Renal cortical epithelial cell (primary cell): ENCODE results near the gene CXCL14. TPM values are rescaled to one million over a fixed set of nuclear protein-coding genes. Genes with fewer than 3 reads are reported as not detected.
"Not testable (repeated sequence)": the region's sequence is repeated elsewhere in the genome, so short reads cannot be mapped to it uniquely, and the experiment has no call there.

ENCODE experiments used
- DNase-seq: peaks from one replicate; pipeline ENCODE4 v3.0.0-alpha.2; 2011; ENCODE audit warnings: low read depth
- total RNA-seq: library from RNA; depleted of rRNA; stranded (reverse); fragments of >200 nt; gene quantifications from 2 replicates; pipeline ENCODE4 v1.2.3, GENCODE V29; 2014

Gene CXCL14
- total RNA-seq, 1 donor from 2014 or later: 51.1 TPM

GRCh38 chr5:135543485-135544304 lies 35.1 kb downstream of the CXCL14 start:
- no peak for DNase-seq

- no peak for DNase-seq
Observed at GRCh38 chr5:135543001-135543484, 35.7 kb downstream of the CXCL14 start.

- DNase-seq: no peak
Observed at GRCh38 chr5:135541807-135542502, 36.8 kb downstream of the CXCL14 start.

- no peak for DNase-seq
Observed at GRCh38 chr5:135539430-135540005, 39.3 kb downstream of the CXCL14 start.

GRCh38 chr5:135538261-135538660 lies 40.5 kb downstream of the CXCL14 start:
- no peak for DNase-seq

GRCh38 chr5:135537745-135538144 lies 41.0 kb downstream of the CXCL14 start:
- DNase-seq: no peak

GRCh38 chr5:135537271-135537670 lies 41.5 kb downstream of the CXCL14 start:
- no peak for DNase-seq

- DNase-seq: no peak
Observed at GRCh38 chr5:135535820-135536801, 42.7 kb downstream of the CXCL14 start, which contains the start of gene NEUROG1. TSS of gene NEUROG1 (minus strand) at chr5:135535964. CDS start at chr5:135535690, 274 bp downstream.

- no peak for DNase-seq
Observed at GRCh38 chr5:135535420-135535819, 43.4 kb downstream of the CXCL14 start.

GRCh38 chr5:135534609-135535419 lies 44.0 kb downstream of the CXCL14 start:
- no peak for DNase-seq

GRCh38 chr5:135533794-135534193 lies 45.0 kb downstream of the CXCL14 start:
- no peak for DNase-seq

- no peak for DNase-seq
Observed at GRCh38 chr5:135533334-135533733, 45.5 kb downstream of the CXCL14 start.

- DNase-seq: not testable (repeated sequence)
Observed at GRCh38 chr5:135529576-135529975, 49.2 kb downstream of the CXCL14 start.

GRCh38 chr5:135526924-135527323 lies 51.9 kb downstream of the CXCL14 start:
- no peak for DNase-seq

GRCh38 chr5:135521964-135522363 lies 56.8 kb downstream of the CXCL14 start:
- DNase-seq: no peak

Other genes with a start within 250 kb of the CXCL14 start
- gene MACROH2A1, start 179.8 kb downstream of the CXCL14 start, total RNA-seq: 282 and 337 TPM in 2 replicates
- not detected in 2 replicates for gene DCANP1, start 131.6 kb downstream of the CXCL14 start, total RNA-seq
- not detected in 2 replicates for gene TIFAB, start 126.6 kb downstream of the CXCL14 start, total RNA-seq
- not detected in 2 replicates for gene NEUROG1, start 43.0 kb downstream of the CXCL14 start, total RNA-seq